Stomach smooth muscle (tissue), 2 donors: ENCODE data around the gene ZWINT.

Source experiments
- H3K27ac ChIP-seq: one replicate; pipeline ENCODE4 v1.7.0; 2013; ENCODE audit warnings: mild to moderate bottlenecking, low read length, inconsistent platforms
- H3K27me3 ChIP-seq, 2 donors: one replicate each; pipeline ENCODE4 v1.7.0; 2013; ENCODE audit warnings: low read length in 2 of 2; ENCODE audit not compliant: insufficient read depth in 2 of 2, control insufficient read depth in 1 of 2
- H3K36me3 ChIP-seq, 2 donors: one replicate each; pipeline ENCODE4 v1.7.0; 2013; ENCODE audit warnings: low read length in 2 of 2; ENCODE audit not compliant: control insufficient read depth in 2 of 2, insufficient read depth in 2 of 2
- H3K4me1 ChIP-seq: one replicate; pipeline ENCODE4 v1.7.0; 2013; ENCODE audit warnings: low read length; ENCODE audit not compliant: control insufficient read depth, insufficient read depth
- H3K4me3 ChIP-seq, 2 donors: one replicate each; pipeline ENCODE4 v1.7.0; 2013; ENCODE audit warnings: low read length in 2 of 2
- H3K9ac ChIP-seq, 2 donors: one replicate each; pipeline ENCODE4 v1.7.0; 2013; ENCODE audit warnings: low read length in 2 of 2, mild to moderate bottlenecking in 1 of 2
- H3K9me3 ChIP-seq, 2 donors: one replicate each; pipeline ENCODE4 v1.7.0; 2013; ENCODE audit warnings: low read length in 2 of 2; ENCODE audit not compliant: control insufficient read depth in 2 of 2
- donor health status: healthy.
- donor health status: Pancreatic carcinoma.

ZWINT gene, protein sequence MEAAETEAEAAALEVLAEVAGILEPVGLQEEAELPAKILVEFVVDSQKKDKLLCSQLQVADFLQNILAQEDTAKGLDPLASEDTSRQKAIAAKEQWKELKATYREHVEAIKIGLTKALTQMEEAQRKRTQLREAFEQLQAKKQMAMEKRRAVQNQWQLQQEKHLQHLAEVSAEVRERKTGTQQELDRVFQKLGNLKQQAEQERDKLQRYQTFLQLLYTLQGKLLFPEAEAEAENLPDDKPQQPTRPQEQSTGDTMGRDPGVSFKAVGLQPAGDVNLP

DNA sequence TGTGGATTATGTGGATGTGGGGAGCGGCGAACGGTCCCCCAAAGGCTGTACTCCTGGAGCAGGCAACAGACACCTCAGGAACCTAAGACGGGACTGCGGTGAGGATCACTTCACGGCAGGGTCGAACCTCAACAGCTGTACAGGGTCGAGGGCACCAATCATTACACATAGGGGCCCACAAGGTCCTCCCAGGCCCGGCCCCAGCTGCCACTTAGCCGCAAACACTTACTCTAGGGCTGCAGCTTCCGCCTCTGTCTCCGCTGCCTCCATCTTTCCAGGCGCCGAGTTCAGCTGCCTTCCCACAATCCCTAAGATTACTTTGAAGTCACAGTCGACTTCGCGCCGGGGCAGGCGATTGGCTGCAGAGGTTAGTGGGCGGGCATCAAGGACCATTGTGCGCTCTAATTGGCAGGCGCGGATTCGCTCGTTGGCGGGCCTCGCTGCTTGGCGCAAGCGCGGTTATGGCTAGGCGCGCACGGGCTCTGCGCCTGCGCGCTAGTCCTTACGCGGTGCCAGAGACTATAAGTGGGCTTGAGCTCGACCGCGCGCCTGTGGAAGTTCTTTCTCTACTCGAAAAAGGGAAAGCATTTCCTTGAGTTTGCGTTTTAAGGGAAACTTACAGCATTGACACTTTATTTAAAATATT lies at the start of gene ZWINT:
Gene ZWINT, minus strand, starts transcription at position 293 of the 646 bp plus-strand sequence. Its CDS starts 23 bp downstream, at position 270.
- Histone ChIP-seq H3K4me3 (peak within 1 kb of the TSS; percentile 87 to 92), H3K9me3 (no peaks in the 10 kb centered on the region), H3K9ac (peak within 1 kb of the TSS; percentile 64 to 71), H3K27ac (no peak within 1 kb of the TSS), H3K27me3 (no peaks in the 10 kb centered on the region), H3K36me3 (no peaks in the 10 kb centered on the region), H3K4me1 (peaks cover 8% of the 10 kb centered on the region)

DNA sequence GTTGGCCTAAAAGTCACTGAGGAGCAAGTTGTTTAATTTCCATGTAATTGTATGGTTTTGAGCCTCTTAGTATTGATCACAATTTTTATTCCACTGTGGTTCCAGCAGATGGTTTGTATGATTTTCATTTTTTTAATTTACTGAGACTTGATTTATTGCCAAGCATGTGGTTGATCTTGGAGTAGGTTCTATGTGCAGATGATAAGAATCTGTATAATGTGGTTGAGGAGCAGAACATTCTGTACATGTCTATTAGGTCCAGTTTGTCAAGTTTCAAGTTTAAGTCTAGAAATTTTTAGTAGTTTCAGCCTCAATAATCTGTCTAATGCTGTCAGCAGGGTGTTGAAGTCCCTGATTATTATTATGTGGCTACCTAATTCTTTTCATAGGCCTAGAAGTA lies 22.7 kb upstream of the ZWINT start:
- no peak overlapping the region for H3K27ac ChIP-seq
- no peak overlapping the region for H3K9ac ChIP-seq
- no peaks in the 10 kb centered on the region for H3K27me3 ChIP-seq
- no peak overlapping the region for H3K4me3 ChIP-seq
- H3K36me3 ChIP-seq, result no peaks in the 10 kb centered on the region
- H3K9me3 ChIP-seq, result no peaks in the 10 kb centered on the region
- no peaks in the 10 kb centered on the region for H3K4me1 ChIP-seq

DNA sequence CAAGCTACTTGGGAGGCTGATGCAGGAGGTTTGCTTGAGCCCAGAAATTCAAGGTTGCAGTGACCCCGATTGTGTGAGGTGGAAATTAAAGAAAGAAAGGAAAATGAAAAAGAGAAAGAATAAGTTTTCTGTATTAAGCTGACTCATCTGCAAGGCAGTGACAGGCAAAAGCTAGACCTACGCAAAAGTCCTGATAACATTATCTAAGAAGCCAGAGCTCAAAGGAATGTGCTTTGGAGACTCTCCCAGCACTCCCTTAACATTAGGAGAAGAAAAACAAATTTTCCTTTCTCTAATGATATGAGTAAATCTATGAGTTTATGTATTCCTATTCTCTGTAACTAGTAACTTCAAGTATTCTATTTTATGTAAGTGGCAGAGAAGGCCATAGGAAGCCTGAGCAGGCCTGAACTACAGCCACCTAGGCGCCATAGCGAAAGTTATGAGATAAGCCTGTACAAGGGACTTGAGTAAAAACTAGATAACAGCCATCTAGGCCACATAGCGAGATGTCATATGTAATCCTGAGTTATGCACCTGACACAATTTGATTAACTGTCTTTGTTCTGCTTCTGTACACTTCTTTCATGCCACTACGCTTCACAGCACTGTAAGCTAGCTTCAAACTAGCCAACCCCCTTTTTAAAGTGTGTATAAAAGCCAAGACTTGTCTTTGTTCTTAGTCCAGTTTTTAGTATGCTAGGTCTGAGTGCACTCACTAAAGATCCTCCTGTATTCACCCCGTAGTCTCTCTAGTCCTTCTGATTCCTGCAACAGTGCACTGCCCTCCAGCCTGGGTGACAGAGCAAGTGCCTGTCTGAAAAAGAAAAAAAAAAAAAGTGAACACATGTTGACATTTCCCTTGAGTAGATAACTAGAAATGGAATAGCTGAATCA lies 9.4 kb upstream of the ZWINT start:
- Histone ChIP-seq H3K4me3 (no peak overlapping the region), H3K27ac (no peak overlapping the region), H3K36me3 (no peaks in the 10 kb centered on the region), H3K9ac (no peak overlapping the region), H3K27me3 (no peaks in the 10 kb centered on the region), H3K9me3 (peaks cover 5 to 8% of the 10 kb centered on the region in 2 donors), H3K4me1 (no peaks in the 10 kb centered on the region)

DNA sequence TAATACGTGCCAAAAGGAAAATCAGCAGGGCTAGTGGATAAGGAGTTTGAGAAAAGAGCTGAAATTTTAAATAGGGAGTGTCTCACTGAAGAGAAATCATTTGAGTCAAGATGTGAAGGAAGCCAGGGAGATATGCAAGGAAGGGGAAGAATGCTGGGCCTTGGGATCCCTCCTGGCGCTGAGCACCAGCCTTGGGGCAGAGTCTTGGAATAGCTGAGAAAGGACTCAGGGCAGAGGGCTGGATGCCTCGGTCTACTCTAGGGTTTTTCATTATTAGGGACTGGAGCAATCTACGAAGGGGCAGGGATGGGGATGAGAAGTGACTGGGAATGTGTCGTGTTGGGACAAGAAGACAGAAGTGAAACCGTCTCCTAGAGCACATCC lies 484 bp downstream of the ZWINT start:
- Histone ChIP-seq H3K27ac (no peak overlapping the region), H3K4me1 (peaks cover 8% of the 10 kb centered on the region), H3K36me3 (no peaks in the 10 kb centered on the region), H3K9me3 (no peaks in the 10 kb centered on the region), H3K27me3 (no peaks in the 10 kb centered on the region), H3K9ac (peak overlapping the region; percentile 64), H3K4me3 (peak overlapping the region; percentile 87 to 92)

DNA sequence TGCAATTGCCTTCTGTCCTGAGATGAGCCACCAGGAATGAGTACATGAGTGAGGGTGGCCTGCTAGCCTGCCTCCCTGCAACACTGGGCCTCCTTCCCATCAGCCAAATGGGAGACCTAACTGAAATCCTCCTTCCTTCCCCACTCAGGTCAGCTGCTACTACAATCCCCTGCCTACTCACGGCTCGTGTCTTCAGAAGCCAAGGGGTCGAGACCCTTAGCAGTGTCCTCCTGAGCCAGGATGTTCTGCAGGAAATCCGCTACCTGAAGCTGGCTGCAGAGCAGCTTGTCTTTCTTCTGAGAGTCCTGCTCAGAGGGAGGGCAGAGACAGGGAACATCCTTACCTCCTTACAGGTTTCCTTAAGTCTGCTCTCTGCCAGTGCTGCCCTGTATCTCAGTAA lies 1.2 kb downstream of the ZWINT start:
- no peaks in the 10 kb centered on the region for H3K9me3 ChIP-seq

DNA sequence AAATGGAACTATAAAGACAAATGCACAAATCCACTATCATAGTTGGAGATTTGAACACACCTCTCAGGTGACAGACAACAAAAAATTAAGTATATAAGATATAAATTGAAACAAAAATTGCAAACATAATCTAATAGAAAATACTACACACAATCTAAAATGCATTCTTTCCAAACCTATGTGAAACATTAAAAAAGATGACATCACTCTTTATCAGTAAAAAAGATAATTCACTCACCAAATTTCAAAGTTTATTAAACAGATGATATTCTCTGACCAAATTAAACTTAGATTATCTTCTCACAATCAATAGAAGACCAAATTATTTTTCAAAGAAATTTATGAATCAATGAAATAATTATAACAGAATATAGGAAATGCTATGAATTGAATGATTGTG lies 4.0 kb downstream of the ZWINT start:
- no peaks in the 10 kb centered on the region for H3K27me3 ChIP-seq
- no peaks in the 10 kb centered on the region for H3K9me3 ChIP-seq
- no peak overlapping the region for H3K9ac ChIP-seq
- H3K4me1 ChIP-seq, result peaks cover 8% of the 10 kb centered on the region
- H3K4me3 ChIP-seq, result no peak overlapping the region
- H3K36me3 ChIP-seq, result no peaks in the 10 kb centered on the region
- no peak overlapping the region for H3K27ac ChIP-seq

More for the DNA sequence above, 1.2 kb downstream of the ZWINT start:
- peaks cover 8% of the 10 kb centered on the region for H3K4me1 ChIP-seq
- no peak overlapping the region for H3K27ac ChIP-seq
- no peaks in the 10 kb centered on the region for H3K36me3 ChIP-seq
- H3K9ac ChIP-seq, result no peak overlapping the region
- H3K4me3 ChIP-seq, result no peak overlapping the region
- H3K27me3 ChIP-seq, result no peaks in the 10 kb centered on the region

DNA sequence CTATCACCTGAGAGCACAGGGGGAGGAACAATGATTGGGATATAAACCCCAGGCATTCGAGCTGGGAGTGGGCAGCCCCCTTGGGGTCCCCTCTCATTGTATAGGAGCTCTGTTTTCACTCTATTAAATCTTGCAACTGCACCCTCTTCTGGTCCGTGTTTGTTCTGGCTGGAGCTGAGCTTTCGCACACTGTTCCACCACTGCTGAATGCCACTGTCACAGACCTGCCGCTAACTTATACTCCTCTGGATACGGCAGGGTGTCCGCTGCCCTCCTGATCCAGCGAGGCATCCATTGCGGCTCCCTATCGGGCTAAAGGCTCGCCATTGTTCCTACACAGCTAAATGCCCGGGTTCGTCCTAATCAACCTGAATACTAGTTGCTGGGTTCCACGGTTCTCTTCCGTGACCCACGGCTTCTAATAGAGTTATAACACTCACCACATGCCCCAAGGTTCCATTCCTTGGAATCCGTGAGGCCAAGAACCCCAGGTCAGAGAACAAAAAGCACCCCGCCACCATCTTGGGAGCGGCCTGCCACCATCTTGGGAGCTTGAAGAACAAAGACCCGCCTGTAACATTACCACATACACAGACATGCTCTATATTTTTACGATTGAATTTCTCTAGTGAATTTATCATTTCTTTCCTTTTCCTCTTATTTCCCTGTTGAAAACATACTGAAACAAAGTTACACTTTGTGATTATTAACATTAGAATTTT lies 9.0 kb downstream of the ZWINT start:
- Histone ChIP-seq H3K9ac (no peak overlapping the region), H3K4me1 (no peaks in the 10 kb centered on the region), H3K4me3 (no peak overlapping the region), H3K27ac (no peak overlapping the region), H3K9me3 (no peaks in the 10 kb centered on the region), H3K27me3 (no peaks in the 10 kb centered on the region), H3K36me3 (no peaks in the 10 kb centered on the region)

DNA sequence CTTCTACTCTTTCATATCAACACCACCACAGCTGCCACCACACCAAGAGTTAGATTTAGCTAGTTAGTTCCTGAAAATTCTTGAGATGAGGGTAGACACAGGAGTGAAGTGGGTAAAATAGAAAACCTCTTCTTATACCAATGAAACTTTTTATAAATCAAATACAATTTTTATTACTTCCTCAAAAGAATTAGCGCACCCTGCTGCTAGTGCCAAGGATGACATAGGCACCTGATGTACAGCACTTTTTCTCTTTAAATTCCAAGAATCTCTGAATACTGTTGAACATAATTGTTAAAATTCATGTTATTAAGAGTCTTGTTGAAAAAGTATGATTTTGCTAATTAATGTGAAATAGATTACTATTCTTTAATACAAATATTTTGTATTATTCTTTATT lies 11.4 kb downstream of the ZWINT start:
- no peak overlapping the region for H3K4me3 ChIP-seq
- no peaks in the 10 kb centered on the region for H3K36me3 ChIP-seq
- no peaks in the 10 kb centered on the region for H3K27me3 ChIP-seq
- no peaks in the 10 kb centered on the region for H3K9me3 ChIP-seq
- no peak overlapping the region for H3K27ac ChIP-seq
- H3K9ac ChIP-seq, result no peak overlapping the region
- no peaks in the 10 kb centered on the region for H3K4me1 ChIP-seq

DNA sequence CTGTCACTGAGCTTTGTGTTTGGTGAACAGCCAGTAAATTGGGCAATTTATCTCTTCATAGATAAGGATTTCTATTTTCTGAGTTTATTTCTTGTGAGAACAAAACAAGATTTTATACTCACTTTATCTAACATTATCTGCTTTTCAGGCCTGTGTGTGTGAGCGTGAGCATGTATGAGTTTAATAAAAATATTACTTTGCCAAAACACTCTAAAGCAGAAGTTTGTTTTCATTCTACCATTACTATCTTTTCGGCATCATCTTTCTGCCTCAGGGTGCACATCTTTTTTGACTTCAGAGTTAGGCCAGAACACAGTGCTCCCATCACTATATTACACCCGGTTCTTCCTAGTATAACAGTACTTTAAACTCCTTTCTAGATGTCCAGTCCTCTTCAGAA lies 13.0 kb downstream of the ZWINT start:
- H3K4me3 ChIP-seq, result no peak overlapping the region
- H3K36me3 ChIP-seq, result no peaks in the 10 kb centered on the region
- no peak overlapping the region for H3K9ac ChIP-seq
- no peak overlapping the region for H3K27ac ChIP-seq
- H3K4me1 ChIP-seq, result no peaks in the 10 kb centered on the region
- H3K9me3 ChIP-seq, result no peaks in the 10 kb centered on the region
- H3K27me3 ChIP-seq, result no peaks in the 10 kb centered on the region

DNA sequence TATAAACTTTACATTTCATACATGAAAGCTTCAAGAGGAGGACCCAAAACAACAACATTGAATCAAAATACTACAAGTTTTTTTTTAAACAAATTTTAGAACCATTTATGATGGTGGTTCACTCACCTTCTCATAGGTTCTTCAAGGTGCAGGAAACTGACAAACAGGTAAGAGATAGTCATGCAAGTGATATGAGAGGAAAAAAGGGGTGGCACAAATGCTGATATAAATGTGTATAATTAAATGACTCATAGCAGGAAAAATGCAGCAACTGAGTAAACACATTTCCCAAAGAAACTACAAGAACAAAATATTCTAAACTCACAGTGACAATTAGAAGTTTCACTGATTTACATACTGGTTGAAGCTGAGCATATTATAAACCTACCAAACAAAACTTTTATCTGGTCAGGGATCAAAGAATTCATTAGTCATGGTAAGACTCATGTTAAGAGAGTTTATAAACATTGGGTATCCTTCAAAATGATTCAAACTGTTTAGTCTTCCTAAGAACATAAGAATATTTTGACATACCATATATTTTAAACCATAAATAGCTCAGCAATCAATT lies 14.1 kb downstream of the ZWINT start:
- no peak overlapping the region for H3K9ac ChIP-seq

More for the DNA sequence above, 14.1 kb downstream of the ZWINT start:
- no peak overlapping the region for H3K4me3 ChIP-seq
- no peaks in the 10 kb centered on the region for H3K4me1 ChIP-seq
- no peak overlapping the region for H3K27ac ChIP-seq
- H3K9me3 ChIP-seq, result no peaks in the 10 kb centered on the region
- H3K27me3 ChIP-seq, result no peaks in the 10 kb centered on the region
- no peaks in the 10 kb centered on the region for H3K36me3 ChIP-seq
